ACHN (cell line): Measurements from ENCODE around the gene AFG3L2.

Experiments used
- DNase-seq: peaks from one replicate; pipeline ENCODE4 v3.0.0-alpha.2; 2015
- in situ Hi-C: cut with HindIII; loops from 2 replicates; pipeline ENCODE4 v1.10.0; 2017; ENCODE audit warnings: low sequenced_read_pairs, low pct_ligation_motif_present, low pct_unique_long_range_greater_than_20kb

Gene AFG3L2

GRCh38 chr18:12291690-12292089 lies 85.3 kb downstream of the AFG3L2 start:
- no peak for DNase-seq
- in situ Hi-C loops: no loop called here

GRCh38 chr18:12291161-12291560 lies 85.9 kb downstream of the AFG3L2 start:
- in situ Hi-C loops: no loop called here
- DNase-seq: no peak

- no peak for DNase-seq
- in situ Hi-C loops: no loop called here
These were observed 86.9 kb downstream of the AFG3L2 start for GRCh38 chr18:12290086-12290485.

GRCh38 chr18:12288403-12288755 lies 88.6 kb downstream of the AFG3L2 start:
- in situ Hi-C loops: no loop called here
- DNase-seq: no peak

- peak; percentile 67 for DNase-seq
- in situ Hi-C loops: no loop called here
These were observed 89.2 kb downstream of the AFG3L2 start for GRCh38 chr18:12287684-12288402.

GRCh38 chr18:12287131-12287681 lies 89.8 kb downstream of the AFG3L2 start:
- DNase-seq: no peak
- in situ Hi-C loops: no loop called here

GRCh38 chr18:12283666-12284065 lies 93.4 kb downstream of the AFG3L2 start:
- in situ Hi-C loops: no loop called here
- no peak for DNase-seq

GRCh38 chr18:12283256-12283655 lies 93.8 kb downstream of the AFG3L2 start:
- in situ Hi-C loops: no loop called here
- DNase-seq: peak; percentile 2

- DNase-seq: peak; percentile 1
- in situ Hi-C loops: no loop called here
These were observed 94.5 kb downstream of the AFG3L2 start for GRCh38 chr18:12282442-12283039.

GRCh38 chr18:12281861-12282260 lies 95.2 kb downstream of the AFG3L2 start:
- in situ Hi-C loops: no loop called here
- no peak for DNase-seq

- DNase-seq: no peak
- in situ Hi-C loops: no loop called here
These were observed 97.1 kb downstream of the AFG3L2 start for GRCh38 chr18:12279781-12280531.
